DOHH2 (cell line): ENCODE data around the gene SLC5A6.

ENCODE experiments used
- H3F3A ChIP-seq: fragments of 200-600 bp; sonication (generic), shearing (Covaris generic); 2 replicates; pipeline ENCODE4 v1.6.0; 2016; ENCODE audit warnings: antibody characterized with exemption, mild to moderate bottlenecking; ENCODE audit not compliant: control insufficient read depth, insufficient read depth
- H3K27ac ChIP-seq: fragments of 200-600 bp; sonication (generic); 2 replicates; pipeline ENCODE4 v1.5.1; 2014; ENCODE audit warnings: low read depth, mild to moderate bottlenecking, low read length, moderate library complexity
- H3K27me3 ChIP-seq: fragments of 200-600 bp; sonication (generic); 2 replicates; pipeline ENCODE4 v1.6.1; 2014; ENCODE audit warnings: mild to moderate bottlenecking, low read length, mixed read lengths; ENCODE audit not compliant: control insufficient read depth
- H3K36me3 ChIP-seq: fragments of 200-600 bp; sonication (generic); 2 replicates; pipeline ENCODE4 v1.6.1; 2014; ENCODE audit warnings: mild to moderate bottlenecking, low read length, moderate library complexity, mixed read lengths; ENCODE audit not compliant: control insufficient read depth
- H3K4me1 ChIP-seq: fragments of 200-600 bp; sonication (generic); 2 replicates; pipeline ENCODE4 v1.6.1; 2014; ENCODE audit warnings: mild to moderate bottlenecking, low read length, mixed read lengths; ENCODE audit not compliant: control insufficient read depth
- H3K4me2 ChIP-seq: fragments of 200-600 bp; sonication (generic); 2 replicates; pipeline ENCODE4 v1.6.0; 2014; ENCODE audit warnings: mild to moderate bottlenecking, low read length, moderate library complexity
- H3K4me3 ChIP-seq: fragments of 200-600 bp; sonication (generic); 2 replicates; pipeline ENCODE4 v1.5.1; 2014; ENCODE audit warnings: mild to moderate bottlenecking, low read length, mixed read lengths
- H3K79me2 ChIP-seq: fragments of 200-600 bp; sonication (generic); 2 replicates; pipeline ENCODE4 v1.6.1; 2014; ENCODE audit warnings: mild to moderate bottlenecking, low read length, mixed read lengths; ENCODE audit not compliant: control insufficient read depth
- H3K9me2 ChIP-seq: fragments of 200-600 bp; sonication (generic); replicated peaks from 2 replicates; pipeline ENCODE4 v1.6.1; 2014; ENCODE audit warnings: mild to moderate bottlenecking, low read length, mixed read lengths; ENCODE audit not compliant: control insufficient read depth
- H3K9me3 ChIP-seq: fragments of 200-600 bp; sonication (generic); 2 replicates; pipeline ENCODE4 v1.6.1; 2014; ENCODE audit warnings: antibody characterized with exemption, low read length, mixed read lengths; ENCODE audit not compliant: control insufficient read depth, insufficient read depth
- H4K20me1 ChIP-seq: fragments of 200-600 bp; sonication (generic); 2 replicates; pipeline ENCODE4 v1.6.0; 2014; ENCODE audit warnings: low read depth, mild to moderate bottlenecking, antibody characterized with exemption, low read length, moderate library complexity; ENCODE audit not compliant: control insufficient read depth, insufficient read depth
- CTCF ChIP-seq: fragments of 200-600 bp; sonication (generic); IDR thresholded peaks from one replicate; pipeline ENCODE4 v1.5.1; 2014; ENCODE audit warnings: antibody characterized with exemption, mild to moderate bottlenecking, low read depth, low read length; ENCODE audit not compliant: poor library complexity, severe bottlenecking
- EZH2phosphoT487 ChIP-seq: fragments of 200-600 bp; sonication (generic); IDR thresholded peaks from 2 replicates; pipeline ENCODE4 v1.6.1; 2017; ENCODE audit warnings: borderline replicate concordance, mild to moderate bottlenecking, antibody characterized with exemption, low read length, moderate library complexity, mixed read lengths

SLC5A6 gene

GRCh38 chr2:27182346-27182745, 29.7 kb downstream of the SLC5A6 start:
- no peak overlapping the region for H3K27ac ChIP-seq
- H3K9me3 ChIP-seq = no peaks in the 10 kb centered on the region
- H3K4me2 ChIP-seq = no peak overlapping the region
- H3K27me3 ChIP-seq = no peaks in the 10 kb centered on the region
- peaks cover 23% of the 10 kb centered on the region for H3K4me1 ChIP-seq
- H3K79me2 ChIP-seq = no peaks in the 10 kb centered on the region
- no peaks in the 10 kb centered on the region for H3K36me3 ChIP-seq
- TF ChIP-seq EZH2phosphoT487 (no peak), CTCF (no peak)
- no peak overlapping the region for H3K4me3 ChIP-seq
- H4K20me1 ChIP-seq = no peaks in the 10 kb centered on the region
- no peaks in the 10 kb centered on the region for H3K9me2 ChIP-seq
- no peaks in the 10 kb centered on the region for H3F3A ChIP-seq

- peak overlapping the region; percentile 12; the same call in 1 of the 2 replicates for H3K4me2 ChIP-seq
- H3K27me3 ChIP-seq = no peaks in the 10 kb centered on the region
- H3K4me3 ChIP-seq = no peak overlapping the region
- H3K9me3 ChIP-seq = no peaks in the 10 kb centered on the region
- no peaks in the 10 kb centered on the region for H3K36me3 ChIP-seq
- H3K27ac ChIP-seq = no peak overlapping the region
- H3K79me2 ChIP-seq = no peaks in the 10 kb centered on the region
- H3K4me1 ChIP-seq = peaks cover 33% of the 10 kb centered on the region
- H3F3A ChIP-seq = no peaks in the 10 kb centered on the region; the same call in 1 of the 2 replicates
- TF ChIP-seq EZH2phosphoT487 (no peak), CTCF (no peak)
- no peaks in the 10 kb centered on the region for H4K20me1 ChIP-seq
- H3K9me2 ChIP-seq = no peaks in the 10 kb centered on the region
These were observed 32.6 kb downstream of the SLC5A6 start for GRCh38 chr2:27179344-27180000.

GRCh38 chr2:27178469-27178868, 33.6 kb downstream of the SLC5A6 start:
- no peaks in the 10 kb centered on the region; the same call in 1 of the 2 replicates for H3F3A ChIP-seq
- H3K27me3 ChIP-seq = no peaks in the 10 kb centered on the region
- no peak for TF ChIP-seq CTCF
- no peak for TF ChIP-seq EZH2phosphoT487
- H4K20me1 ChIP-seq = no peaks in the 10 kb centered on the region
- peak overlapping the region; percentile 12; the same call in 1 of the 2 replicates for H3K4me2 ChIP-seq
- no peak overlapping the region for H3K4me3 ChIP-seq
- no peaks in the 10 kb centered on the region for H3K79me2 ChIP-seq
- H3K27ac ChIP-seq = no peak overlapping the region
- no peaks in the 10 kb centered on the region for H3K9me2 ChIP-seq
- H3K36me3 ChIP-seq = no peaks in the 10 kb centered on the region
- H3K4me1 ChIP-seq = peaks cover 38% of the 10 kb centered on the region
- H3K9me3 ChIP-seq = no peaks in the 10 kb centered on the region
